HG03097 (cell line): Measurements from ENCODE around the gene MMP12.

Experiments used
- ATAC-seq: cut with Tn5 transposase; IDR thresholded peaks from one replicate; pipeline ENCODE4 v1.9.1; 2021; ENCODE audit not compliant: unreplicated experiment, low FRiP score

MMP12 gene

GRCh38 chr11:102850973-102851745, 23.6 kb downstream of the MMP12 start:
- no peak for ATAC-seq

GRCh38 chr11:102849311-102849710, 25.5 kb downstream of the MMP12 start:
- no peak for ATAC-seq

- no peak for ATAC-seq
These were observed 28.5 kb downstream of the MMP12 start for GRCh38 chr11:102846292-102846691.

GRCh38 chr11:102843489-102843888, 31.3 kb downstream of the MMP12 start, which contains the start of gene MMP3:
MMP3 (minus strand) TSS chr11:102843609; CDS start chr11:102843546, 63 bp downstream.
- ATAC-seq: no peak

- ATAC-seq: no peak
These were observed 31.9 kb downstream of the MMP12 start for GRCh38 chr11:102842930-102843329.

- no peak for ATAC-seq
These were observed 34.8 kb downstream of the MMP12 start for GRCh38 chr11:102840018-102840417.

GRCh38 chr11:102837646-102838045, 37.1 kb downstream of the MMP12 start:
- ATAC-seq: no peak

- no peak for ATAC-seq
These were observed 37.6 kb downstream of the MMP12 start for GRCh38 chr11:102837156-102837555.

- no peak for ATAC-seq
These were observed 38.4 kb downstream of the MMP12 start for GRCh38 chr11:102836290-102836875.

GRCh38 chr11:102833731-102834130, 41.1 kb downstream of the MMP12 start:
- ATAC-seq: no peak

- ATAC-seq: no peak
These were observed 42.2 kb downstream of the MMP12 start for GRCh38 chr11:102832612-102833011.

- ATAC-seq: no peak
These were observed 43.0 kb downstream of the MMP12 start for GRCh38 chr11:102831489-102832440.

- no peak for ATAC-seq
These were observed 43.7 kb downstream of the MMP12 start for GRCh38 chr11:102831128-102831488.

GRCh38 chr11:102830001-102830727, 44.6 kb downstream of the MMP12 start:
- ATAC-seq: no peak

GRCh38 chr11:102829316-102830000, 45.3 kb downstream of the MMP12 start:
- no peak for ATAC-seq

- ATAC-seq: no peak
These were observed 50.2 kb downstream of the MMP12 start for GRCh38 chr11:102824556-102824955.

GRCh38 chr11:102819491-102819890, 55.3 kb downstream of the MMP12 start:
- no peak for ATAC-seq

- no peak for ATAC-seq
These were observed 61.3 kb downstream of the MMP12 start for GRCh38 chr11:102813484-102813883.
